WTC11 (cell line): ENCODE results near the gene SLC25A22. TPM values are rescaled to one million over a fixed set of nuclear protein-coding genes. Genes with fewer than 3 reads are reported as not detected.

Source experiments
- ATAC-seq: fragments of 200-7000 bp; cut with Tn5 transposase; 2 replicates; pipeline ENCODE4 v1.10.0; 2021; ENCODE audit warnings: mild to moderate bottlenecking, moderate library complexity
- CTCF ChIA-PET: fragments of 300-600 bp; sonication (Branson Sonifier 250); formaldehyde crosslinking; loops from one replicate; lab custom pipeline; 2021; ENCODE audit warnings: antibody characterized with exemption; lab: Charles Lee
- POLR2A ChIA-PET: fragments of 350-600 bp; sonication (Branson Sonifier 250); formaldehyde crosslinking; loops from one replicate; lab custom pipeline; 2021; ENCODE audit warnings: antibody characterized with exemption; lab: Charles Lee
- DNase-seq: peaks from one replicate; pipeline ENCODE4 v3.0.0; 2021; ENCODE audit warnings: low spot score
- H3K27ac Mint-ChIP-seq: 2 replicates; pipeline ENCODE4 v1.8.0; 2021; ENCODE audit warnings: mixed read lengths
- H3K27me3 Mint-ChIP-seq: 2 replicates; pipeline ENCODE4 v1.8.0; 2021; ENCODE audit warnings: low read depth, mild to moderate bottlenecking, moderate library complexity, mixed read lengths
- H3K36me3 Mint-ChIP-seq: 2 replicates; pipeline ENCODE4 v1.8.0; 2021; ENCODE audit warnings: mixed read lengths
- H3K4me1 Mint-ChIP-seq: 2 replicates; pipeline ENCODE4 v1.8.0; 2022; ENCODE audit warnings: mixed read lengths
- H3K4me3 Mint-ChIP-seq: 2 replicates; pipeline ENCODE4 v1.8.0; 2021; ENCODE audit warnings: mild to moderate bottlenecking, moderate library complexity, mixed read lengths
- H3K9me3 Mint-ChIP-seq: 2 replicates; pipeline ENCODE4 v1.8.0; 2021; ENCODE audit warnings: mixed read lengths
- CREM ChIP-seq: sonication (generic); formaldehyde crosslinking; IDR thresholded peaks from 2 replicates; pipeline ENCODE4 v1.8.1; 2022; ENCODE audit warnings: mild to moderate bottlenecking, missing genetic modification reagents, moderate library complexity
- CTCF ChIP-seq: fragments of 200-600 bp; IDR thresholded peaks from 2 replicates; pipeline ENCODE4 v1.8.0; 2022; ENCODE audit warnings: antibody characterized with exemption
- EMX1 ChIP-seq: fragments of 250-450 bp; sonication (Bioruptor Pico); IDR thresholded peaks from 2 replicates; pipeline ENCODE4 v1.8.0; 2021; ENCODE audit warnings: mild to moderate bottlenecking
- HMGA2 ChIP-seq: fragments of 250-450 bp; sonication (Bioruptor Pico); IDR thresholded peaks from 2 replicates; pipeline ENCODE4 v1.4.0; 2021; ENCODE audit warnings: mild to moderate bottlenecking, moderate library complexity
- HMGXB4 ChIP-seq: sonication (generic); formaldehyde crosslinking; IDR thresholded peaks from 2 replicates; pipeline ENCODE4 v1.8.1; 2023; ENCODE audit warnings: mild to moderate bottlenecking, moderate library complexity, missing genetic modification reagents
- JUN ChIP-seq: sonication (generic); formaldehyde crosslinking; IDR thresholded peaks from 2 replicates; pipeline ENCODE4 v1.8.0; 2023; ENCODE audit warnings: mild to moderate bottlenecking, missing genetic modification reagents
- KAT7 ChIP-seq: sonication (generic); formaldehyde crosslinking; IDR thresholded peaks from 2 replicates; pipeline ENCODE4 v1.8.1; 2023; ENCODE audit warnings: missing genetic modification reagents, mild to moderate bottlenecking, borderline replicate concordance
- MLX ChIP-seq: sonication (generic); formaldehyde crosslinking; IDR thresholded peaks from 2 replicates; pipeline ENCODE4 v1.8.1; 2023; ENCODE audit warnings: mild to moderate bottlenecking, missing genetic modification reagents, moderate library complexity
- MYBL2 ChIP-seq: sonication (generic); formaldehyde crosslinking; IDR thresholded peaks from 2 replicates; pipeline ENCODE4 v1.8.1; 2023; ENCODE audit warnings: mild to moderate bottlenecking, moderate library complexity, missing genetic modification reagents
- NR3C1 ChIP-seq: sonication (generic); formaldehyde crosslinking; conservative IDR thresholded peaks from 2 replicates; pipeline ENCODE4 v1.8.1; 2023; ENCODE audit warnings: low read depth, mild to moderate bottlenecking, missing genetic modification reagents
- PRDM15 ChIP-seq: sonication (generic); formaldehyde crosslinking; IDR thresholded peaks from 2 replicates; pipeline ENCODE4 v1.8.0; 2022; ENCODE audit warnings: missing genetic modification reagents
- PREB ChIP-seq: sonication (generic); formaldehyde crosslinking; IDR thresholded peaks from 2 replicates; pipeline ENCODE4 v1.8.1; 2022; ENCODE audit warnings: mild to moderate bottlenecking, missing genetic modification reagents, moderate library complexity, borderline replicate concordance
- PRRX2 ChIP-seq: fragments of 250-450 bp; sonication (Bioruptor Pico); IDR thresholded peaks from 2 replicates; pipeline ENCODE4 v1.8.0; 2021; ENCODE audit warnings: mild to moderate bottlenecking
- SOX15 ChIP-seq: fragments of 250-450 bp; sonication (Bioruptor Pico); IDR thresholded peaks from 2 replicates; pipeline ENCODE4 v1.9.0; 2021; ENCODE audit warnings: mild to moderate bottlenecking
- ZNF121 ChIP-seq: sonication (generic); formaldehyde crosslinking; IDR thresholded peaks from 2 replicates; pipeline ENCODE4 v1.8.0; 2023; ENCODE audit warnings: missing genetic modification reagents
- ZNF138 ChIP-seq: sonication (generic); formaldehyde crosslinking; conservative IDR thresholded peaks from 2 replicates; pipeline ENCODE4 v1.8.1; 2022; ENCODE audit warnings: mild to moderate bottlenecking, moderate library complexity, missing genetic modification reagents
- ZNF219 ChIP-seq: sonication (generic); formaldehyde crosslinking; IDR thresholded peaks from 2 replicates; pipeline ENCODE4 v1.8.0; 2023; ENCODE audit warnings: missing genetic modification reagents, mild to moderate bottlenecking, borderline replicate concordance
- total RNA-seq: library from RNA; stranded (reverse); gene quantifications from 3 replicates; pipeline ENCODE4 v1.2.3, GENCODE V29; 2021
- TF ChIP-seq, protein P1 (sequence below): sonication (generic); formaldehyde crosslinking; IDR thresholded peaks from 2 replicates; pipeline ENCODE4 v1.8.0; 2022; ENCODE audit warnings: mild to moderate bottlenecking, missing genetic modification reagents
- TF ChIP-seq, protein P2 (sequence below): sonication (generic); formaldehyde crosslinking; IDR thresholded peaks from 2 replicates; pipeline ENCODE4 v1.8.1; 2022; ENCODE audit warnings: low read depth, mild to moderate bottlenecking, moderate library complexity, missing genetic modification reagents, borderline replicate concordance

The SLC25A22 gene
- total RNA-seq, 1 experiment from 2014 or later, result 44.8 TPM

- TF ChIP-seq, protein P1, sequence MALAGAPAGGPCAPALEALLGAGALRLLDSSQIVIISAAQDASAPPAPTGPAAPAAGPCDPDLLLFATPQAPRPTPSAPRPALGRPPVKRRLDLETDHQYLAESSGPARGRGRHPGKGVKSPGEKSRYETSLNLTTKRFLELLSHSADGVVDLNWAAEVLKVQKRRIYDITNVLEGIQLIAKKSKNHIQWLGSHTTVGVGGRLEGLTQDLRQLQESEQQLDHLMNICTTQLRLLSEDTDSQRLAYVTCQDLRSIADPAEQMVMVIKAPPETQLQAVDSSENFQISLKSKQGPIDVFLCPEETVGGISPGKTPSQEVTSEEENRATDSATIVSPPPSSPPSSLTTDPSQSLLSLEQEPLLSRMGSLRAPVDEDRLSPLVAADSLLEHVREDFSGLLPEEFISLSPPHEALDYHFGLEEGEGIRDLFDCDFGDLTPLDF (CRISPR knock-in tag), result no peak
- TF ChIP-seq EMX1 (CRISPR knock-in tag) (no peak), KAT7 (CRISPR knock-in tag) (no peak)
These were observed 30.8 kb downstream of the SLC25A22 start (continued) for GRCh38 chr11:767238-767637.

- no peaks in the 10 kb centered on the region for H3K9me3 Mint-ChIP-seq
- CTCF ChIA-PET, result interaction anchor here (7.1 kb wide), 1 partner anchor 40 kb away, joined by 94 read pairs; no protein-coding TSS in a partner anchor
- TF ChIP-seq, protein P2, sequence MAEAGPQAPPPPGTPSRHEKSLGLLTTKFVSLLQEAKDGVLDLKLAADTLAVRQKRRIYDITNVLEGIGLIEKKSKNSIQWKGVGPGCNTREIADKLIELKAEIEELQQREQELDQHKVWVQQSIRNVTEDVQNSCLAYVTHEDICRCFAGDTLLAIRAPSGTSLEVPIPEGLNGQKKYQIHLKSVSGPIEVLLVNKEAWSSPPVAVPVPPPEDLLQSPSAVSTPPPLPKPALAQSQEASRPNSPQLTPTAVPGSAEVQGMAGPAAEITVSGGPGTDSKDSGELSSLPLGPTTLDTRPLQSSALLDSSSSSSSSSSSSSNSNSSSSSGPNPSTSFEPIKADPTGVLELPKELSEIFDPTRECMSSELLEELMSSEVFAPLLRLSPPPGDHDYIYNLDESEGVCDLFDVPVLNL (CRISPR knock-in tag), result no peak
- TF ChIP-seq ZNF121 (peak; percentile 56; the same call in 1 of the 2 replicates), ZNF219 (CRISPR knock-in tag) (no peak), CREM (CRISPR knock-in tag) (no peak)
- peaks cover 12% of the 10 kb centered on the region for H3K4me1 Mint-ChIP-seq
- no peak overlapping the region for H3K4me3 Mint-ChIP-seq
- DNase-seq (no peak), ATAC-seq (no peak)
- H3K27me3 Mint-ChIP-seq, result no peaks in the 10 kb centered on the region
- no peak overlapping the region; the same call in 1 of the 2 replicates for H3K27ac Mint-ChIP-seq
- H3K36me3 Mint-ChIP-seq, result peaks cover 34% of the 10 kb centered on the region
- POLR2A ChIA-PET, result no interaction called here
These were observed 31.2 kb downstream of the SLC25A22 start for GRCh38 chr11:766936-767210.

- DNase-seq, result no peak
- no peaks in the 10 kb centered on the region for H3K27me3 Mint-ChIP-seq
- TF ChIP-seq CTCF, result no peak
- TF ChIP-seq, all 79 proteins: peak for 0
- no peaks in the 10 kb centered on the region for H3K9me3 Mint-ChIP-seq
- H3K4me3 Mint-ChIP-seq, result no peak overlapping the region
- no peak for ATAC-seq
- peaks cover 39% of the 10 kb centered on the region for H3K36me3 Mint-ChIP-seq
- peak overlapping the region; percentile 32 for H3K27ac Mint-ChIP-seq
- ChIA-PET CTCF (interaction anchor here (0.6 to 7.1 kb wide), 8 partner anchors 9 to 212 kb away, joined by 3 to 94 read pairs (median 4); no protein-coding TSS in a partner anchor), POLR2A (no interaction called here)
- H3K4me1 Mint-ChIP-seq, result peaks cover 12% of the 10 kb centered on the region
These were observed 31.8 kb downstream of the SLC25A22 start for GRCh38 chr11:766106-766935.

DNA sequence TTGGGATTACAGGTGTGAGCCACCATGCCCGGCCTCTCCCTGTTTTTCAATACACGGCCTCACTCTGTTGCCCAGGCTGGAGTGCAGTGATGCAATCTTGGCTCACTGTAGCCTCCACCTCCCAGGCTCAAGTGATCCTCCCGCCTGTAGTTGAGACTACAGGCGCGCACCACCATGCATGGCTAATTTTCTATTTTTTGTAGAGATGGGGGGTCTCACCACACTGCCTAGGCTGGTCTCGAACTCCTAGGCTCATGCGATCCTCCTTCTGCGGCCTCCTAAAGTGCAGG, 32.3 kb downstream of the SLC25A22 start:
- Mint-ChIP-seq H3K27me3 (no peaks in the 10 kb centered on the region), H3K27ac (no peak overlapping the region), H3K36me3 (peaks cover 41% of the 10 kb centered on the region), H3K9me3 (no peaks in the 10 kb centered on the region), H3K4me3 (no peak overlapping the region), H3K4me1 (peaks cover 12% of the 10 kb centered on the region)
- ChIA-PET CTCF (interaction anchor here (0.6 to 7.1 kb wide), 8 partner anchors 10 to 212 kb away, joined by 3 to 94 read pairs (median 4); no protein-coding TSS in a partner anchor), POLR2A (no interaction called here)
- DNase-seq, result no peak
- TF ChIP-seq PRDM15, result no peak
- TF ChIP-seq SOX15 (CRISPR knock-in tag), result no peak
- TF ChIP-seq JUN (CRISPR knock-in tag), result no peak
- TF ChIP-seq HMGA2, result no peak
- TF ChIP-seq HMGXB4, result no peak
- TF ChIP-seq MYBL2 (CRISPR knock-in tag), result no peak
- TF ChIP-seq PRRX2, result no peak
- no peak for TF ChIP-seq MLX (CRISPR knock-in tag)
- no peak for TF ChIP-seq ZNF138 (CRISPR knock-in tag)
- no peak for TF ChIP-seq NR3C1 (CRISPR knock-in tag)
- TF ChIP-seq PREB (CRISPR knock-in tag), result no peak
- ATAC-seq, result no peak
